Osteoblast (primary cell): Measurements from ENCODE around the gene HADHA. TPM values are rescaled to one million over a fixed set of nuclear protein-coding genes. Genes with fewer than 3 reads are reported as not detected.
A peak's percentile ranks its signal among the peaks of the same experiment; 100 is the strongest.

Experiments
- DNase-seq: peaks from one replicate; pipeline ENCODE4 v3.0.0; 2011; ENCODE audit warnings: low spot score, mixed read lengths; ENCODE audit not compliant: insufficient read length; ENCODE audit errors: missing footprints
- H2AFZ ChIP-seq: 2 replicates; pipeline ENCODE4 v1.6.0; 2011; ENCODE audit warnings: mild to moderate bottlenecking, low read length
- H3K27ac ChIP-seq: 2 replicates; pipeline ENCODE4 v1.5.1; 2011; ENCODE audit warnings: mild to moderate bottlenecking, low read depth, low read length, moderate library complexity
- H3K27me3 ChIP-seq: 2 replicates; pipeline ENCODE4 v1.6.0; 2012; ENCODE audit warnings: mild to moderate bottlenecking, control low read depth, inconsistent platforms, low read length, moderate library complexity; ENCODE audit not compliant: insufficient read depth
- H3K36me3 ChIP-seq: 2 replicates; pipeline ENCODE4 v1.5.1; 2011; ENCODE audit warnings: mild to moderate bottlenecking, low read length, control low read depth, moderate library complexity; ENCODE audit not compliant: insufficient read depth
- H3K4me1 ChIP-seq: 2 replicates; pipeline ENCODE4 v1.5.1; 2011; ENCODE audit warnings: mild to moderate bottlenecking, low read length, control low read depth, moderate library complexity; ENCODE audit not compliant: insufficient read depth
- H3K4me2 ChIP-seq: 2 replicates; pipeline ENCODE4 v1.6.0; 2011; ENCODE audit warnings: mild to moderate bottlenecking, low read length; ENCODE audit not compliant: insufficient read depth
- H3K4me3 ChIP-seq: fragments of 200-600 bp; sonication (generic); 3 replicates; pipeline ENCODE4 v1.5.1; 2012; ENCODE audit warnings: mild to moderate bottlenecking, low read length, inconsistent platforms; ENCODE audit not compliant: insufficient read depth
- H3K79me2 ChIP-seq: 2 replicates; pipeline ENCODE4 v1.6.0; 2012; ENCODE audit warnings: mild to moderate bottlenecking, low read length, control low read depth, inconsistent platforms; ENCODE audit not compliant: insufficient read depth
- H3K9me3 ChIP-seq: 2 replicates; pipeline ENCODE4 v1.5.1; 2011; ENCODE audit warnings: low read depth, low read length, control low read depth
- H4K20me1 ChIP-seq: 2 replicates; pipeline ENCODE4 v1.6.0; 2012; ENCODE audit warnings: mild to moderate bottlenecking, low read length, control low read depth; ENCODE audit not compliant: insufficient read depth
- total RNA-seq: library from RNA; depleted of rRNA; stranded (reverse); fragments of >200 nt; gene quantifications from 2 replicates; pipeline ENCODE4 v1.2.3, GENCODE V29; 2012
- TF ChIP-seq, protein P1 (sequence below): IDR thresholded peaks from 2 replicates; pipeline ENCODE4 v1.5.1; 2011; ENCODE audit warnings: mild to moderate bottlenecking, low read depth, low read length, moderate library complexity; ENCODE audit errors: extremely low read depth

The HADHA gene
- total RNA-seq, 1 donor, result 113 TPM

DNA sequence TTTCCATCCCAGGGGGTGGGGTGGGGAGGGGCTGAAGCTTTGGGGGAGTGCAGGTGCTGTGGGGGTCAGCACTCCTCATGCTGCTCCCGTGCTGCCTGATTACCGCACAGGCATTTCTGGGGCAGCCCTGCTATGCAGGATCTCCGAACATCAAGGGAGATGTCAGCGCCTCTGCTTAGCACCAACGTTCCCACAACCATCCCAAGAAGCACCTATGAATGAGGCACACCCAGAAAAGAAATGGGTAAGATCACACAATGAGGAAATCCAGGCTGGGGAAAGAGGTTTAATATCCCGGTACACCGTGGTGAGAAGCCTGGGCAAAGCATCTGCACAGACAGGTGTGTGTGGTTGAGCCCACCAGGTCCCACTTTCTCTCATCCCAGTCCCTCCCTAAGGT lies 54.1 kb downstream of the HADHA start:
- TF ChIP-seq, protein P1, sequence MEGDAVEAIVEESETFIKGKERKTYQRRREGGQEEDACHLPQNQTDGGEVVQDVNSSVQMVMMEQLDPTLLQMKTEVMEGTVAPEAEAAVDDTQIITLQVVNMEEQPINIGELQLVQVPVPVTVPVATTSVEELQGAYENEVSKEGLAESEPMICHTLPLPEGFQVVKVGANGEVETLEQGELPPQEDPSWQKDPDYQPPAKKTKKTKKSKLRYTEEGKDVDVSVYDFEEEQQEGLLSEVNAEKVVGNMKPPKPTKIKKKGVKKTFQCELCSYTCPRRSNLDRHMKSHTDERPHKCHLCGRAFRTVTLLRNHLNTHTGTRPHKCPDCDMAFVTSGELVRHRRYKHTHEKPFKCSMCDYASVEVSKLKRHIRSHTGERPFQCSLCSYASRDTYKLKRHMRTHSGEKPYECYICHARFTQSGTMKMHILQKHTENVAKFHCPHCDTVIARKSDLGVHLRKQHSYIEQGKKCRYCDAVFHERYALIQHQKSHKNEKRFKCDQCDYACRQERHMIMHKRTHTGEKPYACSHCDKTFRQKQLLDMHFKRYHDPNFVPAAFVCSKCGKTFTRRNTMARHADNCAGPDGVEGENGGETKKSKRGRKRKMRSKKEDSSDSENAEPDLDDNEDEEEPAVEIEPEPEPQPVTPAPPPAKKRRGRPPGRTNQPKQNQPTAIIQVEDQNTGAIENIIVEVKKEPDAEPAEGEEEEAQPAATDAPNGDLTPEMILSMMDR, result no peak

DNA sequence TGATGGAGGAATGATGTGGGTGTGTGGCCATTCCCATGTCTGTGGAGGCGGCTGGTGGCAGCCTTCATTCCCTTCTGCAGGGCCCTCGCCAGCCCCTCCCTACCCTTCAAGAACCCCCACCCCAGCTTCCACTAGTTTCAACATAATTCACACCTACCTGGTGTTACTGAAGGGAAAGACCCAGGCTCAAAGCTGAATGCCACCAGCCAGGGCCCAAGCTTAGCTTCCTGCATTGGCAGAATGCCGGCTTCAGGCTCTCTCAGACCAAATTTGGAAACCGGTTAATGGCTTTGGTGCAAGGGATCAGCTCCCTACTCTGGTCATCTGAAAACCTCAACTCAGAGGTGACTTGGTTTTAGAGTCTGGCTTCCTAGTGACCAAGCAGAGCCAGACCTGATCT lies 54.7 kb downstream of the HADHA start:
- H3K4me3 ChIP-seq, result no peak overlapping the region
- H3K4me2 ChIP-seq, result no peak overlapping the region
- H3K36me3 ChIP-seq, result peaks cover 35% of the 10 kb centered on the region
- H3K27me3 ChIP-seq, result no peaks in the 10 kb centered on the region
- TF ChIP-seq, protein P1, result no peak
- no peak overlapping the region for H3K27ac ChIP-seq
- DNase-seq, result no peak
- peaks cover 13% of the 10 kb centered on the region for H3K4me1 ChIP-seq
- H3K9me3 ChIP-seq, result no peaks in the 10 kb centered on the region
- H3K79me2 ChIP-seq, result no peaks in the 10 kb centered on the region
- H2AFZ ChIP-seq, result no peak overlapping the region
- H4K20me1 ChIP-seq, result peaks cover 5% of the 10 kb centered on the region

More for the DNA sequence above, 54.1 kb downstream of the HADHA start:
- DNase-seq, result no peak
- peaks cover 16% of the 10 kb centered on the region for H3K4me1 ChIP-seq
- peaks cover 41% of the 10 kb centered on the region for H3K36me3 ChIP-seq
- H3K27ac ChIP-seq, result no peak overlapping the region
- no peak overlapping the region for H2AFZ ChIP-seq
- H4K20me1 ChIP-seq, result peaks cover 5% of the 10 kb centered on the region
- H3K79me2 ChIP-seq, result no peaks in the 10 kb centered on the region
- H3K27me3 ChIP-seq, result no peaks in the 10 kb centered on the region
- no peak overlapping the region for H3K4me3 ChIP-seq
- H3K4me2 ChIP-seq, result no peak overlapping the region
- no peaks in the 10 kb centered on the region for H3K9me3 ChIP-seq

- TF ChIP-seq, protein P1, result no peak
Observed at GRCh38 chr2:26189123-26189522, 55.3 kb downstream of the HADHA start.

GRCh38 chr2:26187537-26188104 lies 56.8 kb downstream of the HADHA start:
- TF ChIP-seq, protein P1, result no peak
- H3K27ac ChIP-seq, result no peak overlapping the region

More at GRCh38 chr2:26189123-26189522, 55.3 kb downstream of the HADHA start:
- H3K27me3 ChIP-seq, result no peaks in the 10 kb centered on the region
- no peaks in the 10 kb centered on the region for H3K9me3 ChIP-seq
- no peak overlapping the region for H3K27ac ChIP-seq
- DNase-seq, result no peak
- H2AFZ ChIP-seq, result no peak overlapping the region
- peaks cover 10% of the 10 kb centered on the region for H3K4me1 ChIP-seq
- no peaks in the 10 kb centered on the region for H3K79me2 ChIP-seq
- H3K36me3 ChIP-seq, result peaks cover 29% of the 10 kb centered on the region
- H4K20me1 ChIP-seq, result peaks cover 1% of the 10 kb centered on the region
- H3K4me3 ChIP-seq, result no peak overlapping the region
- H3K4me2 ChIP-seq, result no peak overlapping the region

More at GRCh38 chr2:26187537-26188104, 56.8 kb downstream of the HADHA start:
- Histone ChIP-seq H3K4me2 (no peak overlapping the region), H2AFZ (no peak overlapping the region), H3K9me3 (no peaks in the 10 kb centered on the region), H3K36me3 (peaks cover 19% of the 10 kb centered on the region), H3K4me1 (peaks cover 2% of the 10 kb centered on the region), H4K20me1 (no peaks in the 10 kb centered on the region), H3K79me2 (no peaks in the 10 kb centered on the region), H3K4me3 (no peak overlapping the region), H3K27me3 (no peaks in the 10 kb centered on the region)
- DNase-seq, result peak; percentile 69
